ENCODE results near the gene MRM2.

The MRM2 gene

GRCh38 chr7:2222516-2222915, 19.5 kb downstream of the MRM2 start:
- no peak for DNase-seq (ENCODE audit: low read depth in 3 of 3)

DNA sequence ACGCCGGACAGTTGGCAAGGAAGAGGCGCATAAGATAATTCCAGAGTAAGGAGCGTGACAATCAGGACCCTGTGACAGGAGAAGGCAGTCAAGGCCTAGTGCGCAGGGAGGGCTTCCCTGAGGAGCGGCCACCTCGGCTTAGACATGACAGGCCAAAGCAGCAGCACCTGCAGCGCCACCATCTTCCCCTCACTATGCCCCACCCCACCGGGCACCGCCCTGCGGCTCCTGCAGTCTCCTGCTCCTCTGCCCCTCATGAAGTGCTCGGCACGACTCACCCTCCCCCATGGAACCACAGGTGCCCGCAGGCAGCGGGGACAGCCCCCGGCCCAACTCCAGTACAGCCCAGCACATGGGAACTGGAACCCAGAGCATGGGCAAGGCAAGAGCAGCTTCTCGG, 21.1 kb downstream of the MRM2 start:
- DNase-seq (ENCODE audit: low read depth in 3 of 3): no peak

DNA sequence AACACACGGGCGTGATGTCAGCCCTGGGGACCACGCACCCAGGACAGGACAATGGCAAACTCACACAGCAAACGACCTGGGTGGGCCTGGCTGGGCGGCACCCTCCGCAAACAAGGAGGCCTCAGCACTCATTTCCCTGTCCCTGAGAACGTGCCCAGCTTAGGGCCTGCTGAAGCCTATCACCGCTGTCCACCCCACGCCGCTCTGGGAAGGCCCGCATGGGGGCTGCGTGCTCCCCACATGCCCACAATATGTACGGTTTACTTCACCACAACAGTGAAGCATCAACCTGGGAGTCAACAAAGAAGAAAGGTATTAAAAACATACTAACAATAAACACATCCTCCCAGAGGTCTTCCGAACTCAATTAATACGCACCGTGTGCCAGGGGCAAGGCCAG, 21.5 kb downstream of the MRM2 start:
- DNase-seq (ENCODE audit: low read depth in 3 of 3): no peak

GRCh38 chr7:2220030-2220429, 22.0 kb downstream of the MRM2 start:
- no peak for DNase-seq (ENCODE audit: low read depth in 3 of 3)

GRCh38 chr7:2219606-2220005, 22.4 kb downstream of the MRM2 start:
- DNase-seq (ENCODE audit: low read depth in 3 of 3): no peak

DNA sequence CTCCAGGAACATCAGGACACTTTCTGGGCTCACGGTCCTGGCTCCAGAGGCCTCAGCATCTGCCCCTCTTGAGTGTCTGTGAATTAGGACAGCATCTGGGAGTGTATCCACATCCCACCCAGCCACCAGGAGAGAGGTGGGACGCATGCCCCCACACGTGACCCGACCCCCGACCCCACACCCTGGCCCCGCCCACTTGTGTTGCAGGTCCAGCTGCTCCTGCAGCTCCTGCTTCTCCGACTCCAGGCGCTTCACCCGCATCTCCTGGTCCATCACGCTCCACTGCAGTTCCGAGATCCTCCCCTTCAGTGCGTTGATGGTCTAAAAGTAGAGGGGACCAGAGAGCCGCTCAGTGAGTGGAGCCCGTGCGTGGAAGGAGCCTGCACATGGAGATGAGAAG, 22.9 kb downstream of the MRM2 start:
- DNase-seq (ENCODE audit: low read depth in 3 of 3): no peak

GRCh38 chr7:2218444-2218785, 23.6 kb downstream of the MRM2 start:
- DNase-seq (ENCODE audit: low read depth in 3 of 3): no peak

DNA sequence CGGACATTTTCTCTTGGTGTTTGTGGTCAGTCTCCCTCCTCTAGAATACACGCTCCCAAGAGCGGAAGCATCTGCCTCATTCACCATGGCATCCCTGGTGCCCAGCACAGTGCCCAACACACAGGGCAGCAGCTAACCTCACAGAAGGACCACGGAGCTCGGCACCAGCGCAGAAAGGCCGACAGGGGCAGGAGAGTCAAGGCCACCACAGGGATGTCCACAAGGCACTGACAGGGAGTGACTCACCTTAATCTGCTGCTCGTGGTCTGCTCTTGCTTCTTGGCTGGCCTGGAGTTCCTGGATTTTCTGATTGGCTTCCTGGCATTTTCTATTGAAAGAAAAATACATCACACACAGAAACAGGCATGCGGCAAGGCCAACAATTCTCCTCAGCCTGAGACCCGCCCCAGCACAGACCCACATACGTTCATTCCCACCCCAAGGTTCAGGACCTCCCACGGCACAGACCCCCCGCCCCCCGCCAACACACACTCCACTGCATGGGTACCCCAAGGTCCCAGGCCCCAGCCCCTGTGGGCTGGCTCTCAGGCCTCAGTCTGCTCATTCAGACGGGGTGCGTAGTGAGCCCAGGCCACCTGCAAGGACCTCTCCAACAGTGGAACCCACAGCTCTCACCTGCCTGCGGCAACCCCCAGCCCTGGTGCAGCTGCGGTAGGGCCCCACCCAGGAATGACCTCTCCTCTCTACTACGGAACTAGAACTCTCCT, 24.1 kb downstream of the MRM2 start:
- no peak for DNase-seq (ENCODE audit: low read depth in 3 of 3)

DNA sequence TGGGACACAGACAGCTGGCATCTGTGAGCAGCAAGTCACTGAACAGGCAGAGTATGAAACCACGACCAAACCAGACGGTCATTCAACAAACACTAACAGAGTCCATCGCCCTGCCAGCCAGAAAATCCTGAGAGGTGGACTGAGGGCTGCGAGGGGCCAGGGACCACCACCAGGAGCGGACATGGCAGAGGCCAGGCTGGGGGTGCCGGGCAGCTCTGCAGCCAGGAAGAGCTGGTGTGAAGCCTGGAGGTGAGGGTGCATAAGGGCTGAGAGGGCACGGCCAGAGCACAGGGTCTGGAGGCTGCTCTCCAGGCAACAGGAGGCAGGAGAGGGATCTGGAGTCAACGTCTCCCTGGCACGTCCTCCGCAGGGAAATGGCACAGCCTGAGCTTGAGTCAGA, 24.8 kb downstream of the MRM2 start:
- DNase-seq (ENCODE audit: low read depth in 3 of 3): no peak

GRCh38 chr7:2215851-2216250, 26.2 kb downstream of the MRM2 start:
- no peak for DNase-seq (ENCODE audit: low read depth in 3 of 3)

DNA sequence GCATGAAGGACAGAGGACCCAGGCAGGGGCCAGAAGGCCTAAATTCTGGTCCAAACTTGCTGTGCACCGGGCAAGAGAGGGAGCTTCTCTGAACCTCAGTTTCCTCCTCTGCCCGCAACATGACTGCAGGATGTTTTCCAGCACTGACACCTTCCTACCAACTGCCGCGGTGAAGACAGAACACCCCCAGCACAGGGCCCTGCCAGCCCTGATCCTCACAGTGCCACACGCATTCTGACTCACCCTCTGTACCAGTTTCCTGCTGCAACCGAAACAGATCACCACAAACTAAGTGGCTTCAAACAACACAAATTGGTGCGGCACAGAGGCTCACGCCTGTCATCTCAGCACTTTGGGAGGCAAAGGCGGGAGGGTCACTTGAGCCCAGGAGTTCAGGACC, 27.4 kb downstream of the MRM2 start:
- no peak for DNase-seq (ENCODE audit: low read depth in 3 of 3)

DNA sequence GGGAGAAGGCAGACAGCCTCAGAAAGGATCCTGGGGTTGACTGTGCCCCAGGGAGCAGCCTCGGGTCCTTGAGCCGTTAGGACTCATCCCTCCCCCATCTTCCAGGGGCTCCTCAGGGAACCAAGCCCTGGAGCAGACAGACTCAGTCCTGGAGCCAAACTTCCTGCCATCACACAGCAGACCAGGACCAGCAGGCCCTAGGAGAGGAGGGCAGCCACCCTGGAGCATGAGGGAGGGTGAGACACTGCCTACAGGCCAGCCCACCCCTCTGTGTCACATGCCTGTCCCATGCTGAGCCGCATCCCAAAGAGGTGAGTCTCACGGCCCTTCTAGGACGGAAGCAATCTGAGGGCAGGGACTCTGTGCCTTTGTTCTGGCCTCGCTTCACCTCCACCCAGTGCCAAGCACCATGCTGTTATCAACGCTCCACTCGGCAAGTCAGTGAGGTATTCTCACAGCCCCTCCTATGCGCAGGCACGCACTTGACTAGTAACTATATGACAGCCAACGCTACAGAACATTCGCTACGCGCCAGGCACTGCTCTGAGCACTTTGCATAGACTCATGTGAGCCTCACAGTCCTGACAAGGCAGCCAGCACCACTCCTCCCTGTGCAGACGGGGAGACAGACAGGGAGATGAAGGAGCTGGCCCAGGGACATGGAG, 28.3 kb downstream of the MRM2 start:
- no peak for DNase-seq (ENCODE audit: low read depth in 3 of 3)

DNA sequence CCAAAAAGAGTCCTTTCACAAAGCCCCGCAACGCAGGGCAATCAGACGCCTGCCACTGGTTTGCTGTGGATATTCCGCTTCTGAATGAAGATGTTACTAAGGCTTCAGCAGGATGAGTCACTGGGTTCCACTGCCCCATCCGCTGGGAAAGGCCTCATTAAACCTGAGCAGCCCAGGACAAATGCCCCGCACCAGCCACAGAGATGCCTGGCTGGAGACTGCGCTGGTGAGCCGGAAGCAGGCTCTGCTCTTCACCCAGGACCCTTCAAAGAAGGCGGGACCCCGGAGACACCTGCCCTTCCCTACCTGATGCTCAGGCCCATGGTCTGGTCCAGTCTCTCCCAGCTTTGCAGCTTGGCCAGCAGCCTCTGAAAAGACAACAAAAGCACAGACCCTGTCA, 29.1 kb downstream of the MRM2 start:
- no peak for DNase-seq (ENCODE audit: low read depth in 3 of 3)

GRCh38 chr7:2211926-2212325, 30.1 kb downstream of the MRM2 start:
- no peak for DNase-seq (ENCODE audit: low read depth in 3 of 3)

DNA sequence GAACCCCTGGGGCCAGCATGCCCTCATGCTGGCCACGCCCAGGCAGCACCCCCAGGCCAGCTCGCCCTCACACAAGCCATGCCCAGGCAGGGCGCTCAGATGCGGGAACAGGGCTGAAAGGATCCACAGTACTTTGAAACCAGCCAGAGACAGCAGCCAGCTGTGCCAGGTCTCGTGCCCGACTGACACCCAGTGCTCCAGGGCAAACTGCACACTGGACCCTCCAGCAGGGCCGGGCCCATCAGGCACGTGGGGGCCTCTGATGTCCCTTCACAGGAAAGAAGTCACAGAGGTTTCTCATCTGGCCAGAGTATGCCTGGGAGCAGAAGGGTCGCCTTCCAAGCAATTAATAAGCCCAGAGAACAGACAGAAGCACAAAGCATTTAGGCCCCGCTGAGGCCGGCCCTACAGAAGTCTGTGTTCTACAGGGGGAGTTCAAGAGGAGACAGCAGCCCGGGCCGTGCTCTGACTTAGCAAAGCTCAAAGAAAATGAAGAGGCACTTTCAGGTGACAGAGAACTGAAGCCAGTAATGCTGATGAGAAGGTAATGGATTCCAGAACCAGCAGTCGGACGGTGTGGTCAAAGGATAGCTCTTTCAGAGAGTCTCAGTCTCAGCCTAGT, 30.6 kb downstream of the MRM2 start:
- no peak for DNase-seq (ENCODE audit: low read depth in 3 of 3)

DNA sequence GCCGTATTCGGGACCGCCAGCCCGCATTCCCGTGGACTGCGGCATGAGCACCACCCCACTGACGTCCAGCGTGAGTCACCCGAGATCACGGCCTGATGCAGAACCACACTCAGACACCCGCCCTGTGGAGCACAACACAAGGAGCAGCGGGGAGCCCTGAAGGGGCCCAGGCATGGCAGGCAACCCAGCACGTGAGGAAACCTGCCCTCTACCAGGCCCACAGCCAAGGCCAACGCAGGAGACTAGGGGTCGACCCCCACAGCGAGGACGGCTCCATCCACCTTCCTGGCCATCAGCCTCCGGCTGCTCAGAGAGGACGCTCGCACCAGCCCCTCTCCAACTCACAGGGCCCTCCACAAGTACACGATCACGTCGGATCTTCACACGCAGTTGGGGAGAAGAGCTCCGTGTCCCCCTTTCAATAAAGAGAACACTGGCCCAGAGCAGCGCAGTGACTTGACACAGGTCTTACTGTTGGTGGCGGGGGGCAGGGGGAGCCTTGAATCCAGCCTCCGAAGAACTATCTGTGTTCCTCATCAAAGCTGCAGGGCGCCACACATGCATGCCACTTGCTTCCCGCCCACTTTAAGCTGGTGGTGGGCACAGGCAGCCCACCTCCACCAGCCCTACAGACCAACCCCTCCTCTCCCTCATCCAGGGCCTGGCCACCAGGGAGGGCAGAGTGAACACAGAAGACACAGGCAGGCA, 31.3 kb downstream of the MRM2 start:
- no peak for DNase-seq (ENCODE audit: low read depth in 3 of 3)

- no peak for DNase-seq (ENCODE audit: low read depth in 3 of 3)
Observed at GRCh38 chr7:2209961-2210323, 32.1 kb downstream of the MRM2 start.

DNA sequence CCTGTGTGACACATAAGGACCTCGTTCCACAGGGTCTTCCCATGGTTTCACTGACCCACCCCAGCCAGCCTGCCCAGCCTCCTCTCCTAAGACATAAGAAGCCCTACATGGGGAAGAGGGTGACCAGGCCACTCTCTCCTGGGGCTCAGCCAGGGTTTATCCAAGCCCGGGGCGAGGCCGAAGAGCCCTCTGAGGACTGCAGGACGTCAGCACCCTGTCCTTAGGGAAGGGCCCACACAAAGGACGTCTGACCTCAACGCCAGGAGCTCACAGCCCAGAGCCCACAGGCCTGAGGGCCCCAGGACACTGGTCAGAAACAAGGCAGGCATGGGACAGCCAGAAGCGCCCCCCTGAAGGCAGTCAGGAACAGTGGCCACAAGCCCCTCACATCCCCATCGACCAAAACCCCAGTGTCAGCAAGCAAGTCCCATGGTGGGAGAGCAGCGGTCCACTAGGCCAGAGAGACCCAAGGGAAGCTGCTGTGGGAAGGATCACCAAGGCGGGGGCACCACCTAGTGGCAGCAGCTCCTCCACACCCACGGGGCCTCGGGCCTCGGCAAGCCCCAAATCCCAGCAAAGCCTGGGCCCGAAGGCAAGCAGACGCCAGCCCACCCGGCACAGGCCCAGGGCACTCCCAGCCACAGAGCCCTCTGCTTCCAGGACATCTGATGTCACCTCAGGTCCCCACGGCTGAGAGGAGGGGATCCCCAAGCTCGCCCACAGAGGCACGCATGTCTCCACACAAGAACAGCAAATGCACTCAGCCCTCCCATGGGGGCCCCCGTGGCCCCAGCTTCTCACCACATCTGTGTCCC, 32.7 kb downstream of the MRM2 start:
- DNase-seq (ENCODE audit: low read depth in 3 of 3): peak in 1 of 3 experiments; percentile 14

- no peak for DNase-seq (ENCODE audit: low read depth in 3 of 3)
Observed at GRCh38 chr7:2208712-2209111, 33.3 kb downstream of the MRM2 start.

DNA sequence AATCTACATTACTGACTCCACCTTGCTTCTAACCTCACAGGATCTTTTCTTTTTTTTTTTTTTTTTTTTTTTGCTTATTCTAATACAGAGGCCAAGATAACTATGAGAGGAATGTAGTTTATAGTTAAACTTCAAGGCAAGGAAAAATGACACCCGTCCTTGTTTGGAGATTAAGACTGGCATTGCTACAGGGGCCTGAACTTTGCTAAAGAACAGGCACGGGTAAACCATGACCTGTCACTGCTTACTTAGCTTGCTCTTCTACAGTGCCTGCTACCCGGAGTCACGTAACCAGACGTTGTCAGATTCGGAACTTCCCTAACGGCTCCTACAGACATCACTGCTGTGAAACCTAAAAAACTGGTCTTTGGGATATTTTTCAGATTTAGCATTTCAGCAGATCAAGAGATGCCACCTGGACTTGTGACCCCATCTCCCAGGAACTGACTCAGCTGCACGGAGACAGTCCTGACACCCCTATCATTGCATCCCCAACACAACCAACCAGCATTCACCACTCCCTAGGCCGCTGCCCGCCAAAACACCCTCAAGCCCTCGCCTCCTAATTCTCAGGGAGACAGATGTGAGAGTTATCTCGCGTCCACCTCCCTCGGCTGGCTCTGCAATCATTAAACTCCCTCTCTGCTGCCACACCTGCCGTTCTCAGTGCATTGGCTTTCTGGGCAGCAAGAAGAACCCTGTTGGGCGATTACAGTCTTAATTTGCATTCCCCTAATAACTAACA, 36.8 kb downstream of the MRM2 start:
- no peak for DNase-seq (ENCODE audit: low read depth in 3 of 3)

DNA sequence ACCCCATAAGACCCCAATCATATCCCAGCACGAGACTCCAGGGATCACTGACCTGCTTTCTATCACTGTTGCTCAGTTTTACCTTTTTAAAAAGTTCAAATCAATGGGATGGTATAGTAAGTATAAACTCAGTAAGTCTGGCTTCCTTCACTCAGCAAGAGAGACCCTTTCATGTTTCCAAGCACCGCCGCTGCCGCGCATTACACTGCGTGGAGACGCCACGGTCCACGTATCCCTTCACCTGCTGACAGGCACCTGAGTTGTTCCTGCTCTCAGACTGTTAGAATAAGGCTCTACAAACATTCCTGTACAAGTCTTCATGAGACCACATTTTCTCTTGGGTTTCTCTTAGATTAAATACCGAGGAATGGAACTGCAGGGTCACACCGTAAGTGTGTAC, 37.6 kb downstream of the MRM2 start:
- no peak for DNase-seq (ENCODE audit: low read depth in 3 of 3)
